IMR-90 (cell line): ENCODE results near the gene SYNE1. TPM values are rescaled to one million over a fixed set of nuclear protein-coding genes. Genes with fewer than 3 reads are reported as not detected.

Source experiments
- ATAC-seq: fragments of 200-7000 bp; cut with Tn5 transposase; 2 replicates; pipeline ENCODE4 v1.9.1; 2020; ENCODE audit warnings: low read depth, mild to moderate bottlenecking, moderate library complexity
- BruUV-seq: library from RNA; stranded (reverse); fragments of 400-500 nt; replicated peaks from 2 replicates; lab custom pipeline; 2021; lab: Mats Ljungman, UMichigan
- CTCF ChIA-PET: fragments of 300-600 bp; formaldehyde crosslinking; extraction: SDS; loops from one replicate; lab custom pipeline; 2021; ENCODE audit warnings: antibody characterized with exemption; lab: Yijun Ruan, JAX
- POLR2A ChIA-PET: fragments of 300-600 bp; sonication (Branson Sonifier 250); formaldehyde crosslinking; loops from one replicate; lab custom pipeline; 2022; ENCODE audit warnings: antibody characterized with exemption; ENCODE audit not compliant: unreplicated experiment; lab: Charles Lee
- DNase-seq: peaks from one replicate; pipeline ENCODE4 v3.0.0; 2013
- H2AFZ ChIP-seq: replicated peaks from 2 replicates; pipeline ENCODE3; 2013; ENCODE audit warnings: low read length, mild to moderate bottlenecking; ENCODE audit not compliant: poor library complexity
- H2AK5ac ChIP-seq: 2 replicates; pipeline ENCODE4 v1.6.1; 2013; ENCODE audit warnings: low read depth, low read length, inconsistent platforms
- H2AK9ac ChIP-seq: replicated peaks from 2 replicates; pipeline ENCODE3; 2013; ENCODE audit warnings: mild to moderate bottlenecking, low read depth, low read length, moderate library complexity; ENCODE audit not compliant: poor library complexity
- H2BK120ac ChIP-seq: 2 replicates; pipeline ENCODE4 v1.6.1; 2013; ENCODE audit warnings: low read depth, low read length, inconsistent platforms
- H2BK15ac ChIP-seq: 3 replicates; pipeline ENCODE4 v1.6.1; 2013; ENCODE audit warnings: low read depth, low read length, inconsistent platforms
- H2BK20ac ChIP-seq: 2 replicates; pipeline ENCODE4 v1.6.1; 2013; ENCODE audit warnings: low read depth, mild to moderate bottlenecking, inconsistent platforms, low read length, moderate library complexity
- H2BK5ac ChIP-seq: 2 replicates; pipeline ENCODE4 v1.6.1; 2013; ENCODE audit warnings: mild to moderate bottlenecking, low read depth, low read length, inconsistent platforms; ENCODE audit not compliant: poor library complexity, severe bottlenecking
- H3K14ac ChIP-seq: replicated peaks from 2 replicates; pipeline ENCODE4 v1.6.1; 2013; ENCODE audit warnings: low read depth, low read length, inconsistent platforms
- H3K18ac ChIP-seq: 2 replicates; pipeline ENCODE4 v1.6.1; 2013; ENCODE audit warnings: low read depth, low read length, control low read depth
- H3K23ac ChIP-seq: 2 replicates; pipeline ENCODE4 v1.6.1; 2013; ENCODE audit warnings: low read depth, low read length, inconsistent platforms
- H3K27ac ChIP-seq: 2 replicates; pipeline ENCODE4 v1.5.1; 2013; ENCODE audit warnings: mild to moderate bottlenecking, control low read depth, low read length; ENCODE audit not compliant: insufficient read depth
- H3K27me3 ChIP-seq: 2 replicates; pipeline ENCODE4 v1.6.1; 2013; ENCODE audit warnings: low read length; ENCODE audit not compliant: control insufficient read depth, insufficient read depth
- H3K36me3 ChIP-seq: 2 replicates; pipeline ENCODE4 v1.6.1; 2013; ENCODE audit warnings: low read length, mixed read lengths; ENCODE audit not compliant: control insufficient read depth, insufficient read depth
- H3K4ac ChIP-seq: 2 replicates; pipeline ENCODE4 v1.6.1; 2013; ENCODE audit warnings: low read depth, low read length, inconsistent platforms
- H3K4me1 ChIP-seq: 2 replicates; pipeline ENCODE4 v1.6.1; 2013; ENCODE audit warnings: low read length, mixed read lengths; ENCODE audit not compliant: control insufficient read depth, insufficient read depth
- H3K4me2 ChIP-seq: 2 replicates; pipeline ENCODE4 v1.6.1; 2013; ENCODE audit warnings: low read depth, mild to moderate bottlenecking, control low read depth, low read length, moderate library complexity
- H3K4me3 ChIP-seq: 2 replicates; pipeline ENCODE4 v1.5.1; 2013; ENCODE audit warnings: low read depth, mild to moderate bottlenecking, control low read depth, low read length, moderate library complexity; ENCODE audit not compliant: insufficient read depth
- H3K56ac ChIP-seq: 2 replicates; pipeline ENCODE4 v1.6.1; 2013; ENCODE audit warnings: low read length, inconsistent platforms; ENCODE audit not compliant: insufficient read depth; ENCODE audit errors: extremely low read depth
- H3K79me1 ChIP-seq, 2 experiments: 2 replicates each; pipeline ENCODE4 v1.6.1; 2013; ENCODE audit warnings: low read length in 2 of 2, inconsistent platforms in 1 of 2, low read depth in 1 of 2
- H3K9ac ChIP-seq: 2 replicates; pipeline ENCODE4 v1.6.1; 2013; ENCODE audit warnings: low read depth, low read length, control low read depth
- H3K9me1 ChIP-seq: 2 replicates; pipeline ENCODE4 v1.6.1; 2013; ENCODE audit warnings: low read length, inconsistent platforms; ENCODE audit not compliant: insufficient read depth
- H3K9me3 ChIP-seq: 2 replicates; pipeline ENCODE4 v1.6.1; 2013; ENCODE audit warnings: low read length; ENCODE audit not compliant: control insufficient read depth, insufficient read depth
- H4K20me1 ChIP-seq: 2 replicates; pipeline ENCODE4 v1.6.1; 2013; ENCODE audit warnings: low read length, inconsistent platforms; ENCODE audit not compliant: insufficient read depth
- H4K5ac ChIP-seq: 2 replicates; pipeline ENCODE4 v1.6.1; 2013; ENCODE audit warnings: mild to moderate bottlenecking, low read depth, low read length, control low read depth
- H4K8ac ChIP-seq, 2 experiments: 2 replicates each; pipeline ENCODE4 v1.6.1; 2013; ENCODE audit warnings: low read depth in 2 of 2, low read length in 2 of 2, control low read depth in 1 of 2, inconsistent platforms in 1 of 2
- H4K91ac ChIP-seq: 2 replicates; pipeline ENCODE4 v1.6.1; 2013; ENCODE audit warnings: low read depth, low read length, inconsistent platforms; ENCODE audit not compliant: insufficient read depth
- BHLHE40 ChIP-seq: fragments of 150-350 bp; IDR thresholded peaks from 2 replicates; pipeline ENCODE4 v1.6.1; 2016; ENCODE audit warnings: mild to moderate bottlenecking, low read depth, low read length
- CEBPB ChIP-seq: IDR thresholded peaks from 2 replicates; pipeline ENCODE4 v1.6.1; 2012; ENCODE audit warnings: low read depth, low read length, improper control_type of control experiment
- CHD1 ChIP-seq: IDR thresholded peaks from 2 replicates; pipeline ENCODE4 v1.6.1; 2012; ENCODE audit warnings: low read depth, low read length, improper control_type of control experiment
- ELK1 ChIP-seq: fragments of 150-350 bp; IDR thresholded peaks from 2 replicates; pipeline ENCODE4 v1.6.1; 2016; ENCODE audit warnings: low read depth, mild to moderate bottlenecking, low read length, moderate library complexity, borderline replicate concordance
- FOS ChIP-seq: fragments of 150-350 bp; IDR thresholded peaks from 2 replicates; pipeline ENCODE4 v1.6.1; 2016; ENCODE audit warnings: low read depth, low read length
- MAFK ChIP-seq: IDR thresholded peaks from 2 replicates; pipeline ENCODE4 v1.6.1; 2012; ENCODE audit warnings: low read depth, low read length, improper control_type of control experiment
- MAZ ChIP-seq: IDR thresholded peaks from 2 replicates; pipeline ENCODE4 v1.6.1; 2012; ENCODE audit warnings: low read depth, mild to moderate bottlenecking, low read length, improper control_type of control experiment, moderate library complexity, borderline replicate concordance
- MXI1 ChIP-seq: IDR thresholded peaks from 2 replicates; pipeline ENCODE4 v1.6.1; 2012; ENCODE audit warnings: low read depth, mild to moderate bottlenecking, low read length, moderate library complexity, borderline replicate concordance
- NFE2L2 ChIP-seq: fragments of 150-350 bp; IDR thresholded peaks from 2 replicates; pipeline ENCODE4 v1.6.1; 2016; ENCODE audit warnings: low read depth, mild to moderate bottlenecking, low read length
- POLR2A ChIP-seq: IDR thresholded peaks from 2 replicates; pipeline ENCODE4 v1.6.1; 2012; ENCODE audit warnings: mild to moderate bottlenecking, low read depth, low read length
- RAD21 ChIP-seq: IDR thresholded peaks from 2 replicates; pipeline ENCODE4 v1.6.1; 2012; ENCODE audit warnings: low read length, improper control_type of control experiment
- RCOR1 ChIP-seq: IDR thresholded peaks from 2 replicates; pipeline ENCODE4 v1.6.1; 2012; ENCODE audit warnings: mild to moderate bottlenecking, low read length, improper control_type of control experiment; ENCODE audit not compliant: insufficient replicate concordance
- RFX5 ChIP-seq: IDR thresholded peaks from 2 replicates; pipeline ENCODE4 v1.8.0; 2012; ENCODE audit warnings: low read depth, mild to moderate bottlenecking, low read length, moderate library complexity
- SMC3 ChIP-seq: fragments of 150-350 bp; IDR thresholded peaks from 2 replicates; pipeline ENCODE4 v1.6.1; 2016; ENCODE audit warnings: low read depth, mild to moderate bottlenecking, antibody characterized with exemption, low read length, moderate library complexity
- WGBS, 2 experiments: methylation state at CpG; one replicate each; pipeline versions ENCODE4 v1.1.5 to v1.1.7; 2013; ENCODE audit warnings: missing lambda C conversion rate in 2 of 2; ENCODE audit not compliant: insufficient read length in 1 of 2; ENCODE audit errors: extremely low coverage in 2 of 2; 5-methylcytosine and 5-hydroxymethylcytosine counted together
- dilution Hi-C: fragments of 300-500 bp; cut with HindIII; formaldehyde crosslinking; loops from one replicate; pipeline ENCODE4 v1.14.3; 2018; ENCODE audit warnings: low sequenced_read_pairs; ENCODE audit not compliant: unreplicated experiment
- in situ Hi-C: fragments of 300-500 bp; cut with MboI; formaldehyde crosslinking; loops from 3 replicates; pipeline ENCODE4 v1.14.3; 2019; ENCODE audit warnings: low sequenced_read_pairs, inconsistent platforms, mixed read lengths
- intact Hi-C: fragments of 100-400 bp; cut with micrococcal nuclease; formaldehyde crosslinking; loops from 2 replicates; pipeline ENCODE4 v1.10.0; 2022
- polyA plus RNA-seq, 3 experiments: library from polyadenylated mRNA; depleted of rRNA; stranded (reverse); fragments of >200 nt; gene quantifications; 2 replicates each; pipeline ENCODE4 v1.2.3, GENCODE V29; 2012; ENCODE audit warnings: low replicate concordance in 1 of 3
- total RNA-seq: library from RNA; depleted of rRNA; stranded (reverse); fragments of >200 nt; gene quantifications from 2 replicates; pipeline ENCODE4 v1.2.3, GENCODE V29; 2012
- TF ChIP-seq, protein P1 (sequence below): fragments of 150-350 bp; IDR thresholded peaks from 2 replicates; pipeline ENCODE4 v1.6.1; 2017; ENCODE audit warnings: mild to moderate bottlenecking, antibody characterized with exemption, low read length, low read depth
- TF ChIP-seq, protein P2 (sequence below): conservative IDR thresholded peaks from 2 replicates; pipeline ENCODE4 v1.5.1; 2012; ENCODE audit warnings: mild to moderate bottlenecking, low read depth, low read length, improper control_type of control experiment

Gene SYNE1
- total and polyA plus RNA-seq, 2 of the 4 experiments (the other 2 are of a cell fraction): 34.1 to 159 TPM

- no peak overlapping the region for H4K8ac ChIP-seq
- in situ Hi-C loops: no loop called here
- BruUV-seq: no TSS peak
- H3K4me3 ChIP-seq: no peak overlapping the region
- ATAC-seq (no peak), DNase-seq (no peak)
- no peaks in the 10 kb centered on the region for H3K4me1 ChIP-seq
- no peaks in the 10 kb centered on the region; a peak in 1 of 4 replicates for H3K79me1 ChIP-seq
- no peak overlapping the region for H3K56ac ChIP-seq
- H3K4ac ChIP-seq: no peak overlapping the region
- H3K27ac ChIP-seq: no peak overlapping the region
- no CpG with 5 or more reads among the region's 6 CpGs for WGBS, 2 experiments
- CTCF ChIA-PET: no interaction called here
- H3K14ac ChIP-seq: no peak overlapping the region
- H2BK5ac ChIP-seq: no peak overlapping the region
- H2AK5ac ChIP-seq: no peak overlapping the region
- dilution Hi-C loops: no loop called here
- H2BK120ac ChIP-seq: no peak overlapping the region
- H3K9me3 ChIP-seq: no peaks in the 10 kb centered on the region
- H2AFZ ChIP-seq: no peak overlapping the region
- H2AK9ac ChIP-seq: no peak overlapping the region
- no peak overlapping the region for H2BK20ac ChIP-seq
- POLR2A ChIA-PET: no interaction called here
- peaks cover 51% of the 10 kb centered on the region for H3K36me3 ChIP-seq
- no peaks in the 10 kb centered on the region for H3K27me3 ChIP-seq
- TF ChIP-seq, protein P1, sequence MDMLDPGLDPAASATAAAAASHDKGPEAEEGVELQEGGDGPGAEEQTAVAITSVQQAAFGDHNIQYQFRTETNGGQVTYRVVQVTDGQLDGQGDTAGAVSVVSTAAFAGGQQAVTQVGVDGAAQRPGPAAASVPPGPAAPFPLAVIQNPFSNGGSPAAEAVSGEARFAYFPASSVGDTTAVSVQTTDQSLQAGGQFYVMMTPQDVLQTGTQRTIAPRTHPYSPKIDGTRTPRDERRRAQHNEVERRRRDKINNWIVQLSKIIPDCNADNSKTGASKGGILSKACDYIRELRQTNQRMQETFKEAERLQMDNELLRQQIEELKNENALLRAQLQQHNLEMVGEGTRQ: no peak
- no peak for TF ChIP-seq CEBPB
- no peak for TF ChIP-seq BHLHE40
- TF ChIP-seq SMC3: no peak
- no peak for TF ChIP-seq RCOR1
- no peak for TF ChIP-seq RFX5
- no peak for TF ChIP-seq CHD1
- no peak for TF ChIP-seq ELK1
- no peak for TF ChIP-seq MXI1
- TF ChIP-seq, protein P2, sequence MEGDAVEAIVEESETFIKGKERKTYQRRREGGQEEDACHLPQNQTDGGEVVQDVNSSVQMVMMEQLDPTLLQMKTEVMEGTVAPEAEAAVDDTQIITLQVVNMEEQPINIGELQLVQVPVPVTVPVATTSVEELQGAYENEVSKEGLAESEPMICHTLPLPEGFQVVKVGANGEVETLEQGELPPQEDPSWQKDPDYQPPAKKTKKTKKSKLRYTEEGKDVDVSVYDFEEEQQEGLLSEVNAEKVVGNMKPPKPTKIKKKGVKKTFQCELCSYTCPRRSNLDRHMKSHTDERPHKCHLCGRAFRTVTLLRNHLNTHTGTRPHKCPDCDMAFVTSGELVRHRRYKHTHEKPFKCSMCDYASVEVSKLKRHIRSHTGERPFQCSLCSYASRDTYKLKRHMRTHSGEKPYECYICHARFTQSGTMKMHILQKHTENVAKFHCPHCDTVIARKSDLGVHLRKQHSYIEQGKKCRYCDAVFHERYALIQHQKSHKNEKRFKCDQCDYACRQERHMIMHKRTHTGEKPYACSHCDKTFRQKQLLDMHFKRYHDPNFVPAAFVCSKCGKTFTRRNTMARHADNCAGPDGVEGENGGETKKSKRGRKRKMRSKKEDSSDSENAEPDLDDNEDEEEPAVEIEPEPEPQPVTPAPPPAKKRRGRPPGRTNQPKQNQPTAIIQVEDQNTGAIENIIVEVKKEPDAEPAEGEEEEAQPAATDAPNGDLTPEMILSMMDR: no peak
- no peak for TF ChIP-seq MAZ
- no peak for TF ChIP-seq POLR2A
- no peak for TF ChIP-seq MAFK
- TF ChIP-seq FOS: no peak
- TF ChIP-seq NFE2L2: no peak
- TF ChIP-seq RAD21: no peak
- no peaks in the 10 kb centered on the region for H3K9me1 ChIP-seq
- H3K9ac ChIP-seq: no peak overlapping the region
- no peak overlapping the region for H4K91ac ChIP-seq
- no peak overlapping the region for H4K5ac ChIP-seq
- no peak overlapping the region for H2BK15ac ChIP-seq
- no peak overlapping the region for H3K18ac ChIP-seq
- H3K23ac ChIP-seq: no peak overlapping the region
- no peak overlapping the region for H3K4me2 ChIP-seq
- H4K20me1 ChIP-seq: no peaks in the 10 kb centered on the region
- intact Hi-C loops: no loop called here
These were observed 283.7 kb downstream of the SYNE1 start for GRCh38 chr6:152353440-152353839.
